A549 (cell line): ENCODE measurements around the gene DHX57.

ENCODE experiments used
- JUN ChIP-seq, 2 experiments: fragments of >200 bp; sonication (Bioruptor Twin); formaldehyde crosslinking; IDR thresholded peaks; 2 replicates in 1 of 2; 3 replicates in 1 of 2; pipeline ENCODE4 v1.6.1; 2016 to 2017
- POLR2AphosphoS2 ChIP-seq: conservative IDR thresholded peaks from 2 replicates; pipeline ENCODE4 v1.6.1; 2012; ENCODE audit warnings: low read length, improper control_type of control experiment, inconsistent platforms
- TF ChIP-seq, protein P1 (sequence below): fragments of >200 bp; sonication (Bioruptor Twin); formaldehyde crosslinking; IDR thresholded peaks from 3 replicates; pipeline ENCODE4 v1.5.1; 2016

DNA sequence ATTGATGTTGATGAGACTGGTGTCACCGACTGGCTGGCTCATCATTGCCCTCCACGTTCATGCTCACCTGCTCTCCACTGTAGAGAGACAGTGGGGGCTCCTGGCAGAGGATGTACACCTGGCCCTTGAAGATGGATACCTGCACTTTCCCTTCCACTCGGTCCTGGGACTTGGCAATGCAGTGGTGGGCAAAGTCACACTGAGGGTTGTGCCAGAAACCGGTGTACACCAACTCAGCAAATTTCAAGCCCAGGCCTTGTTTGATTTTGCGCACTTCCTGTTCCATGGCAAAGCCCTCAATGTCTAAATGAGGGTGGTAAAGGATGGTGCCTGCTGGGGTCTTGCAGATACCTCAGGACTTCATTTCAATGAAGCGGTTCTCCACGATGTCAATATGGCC lies 65.2 kb downstream of the DHX57 start:
- TF ChIP-seq, protein P1, sequence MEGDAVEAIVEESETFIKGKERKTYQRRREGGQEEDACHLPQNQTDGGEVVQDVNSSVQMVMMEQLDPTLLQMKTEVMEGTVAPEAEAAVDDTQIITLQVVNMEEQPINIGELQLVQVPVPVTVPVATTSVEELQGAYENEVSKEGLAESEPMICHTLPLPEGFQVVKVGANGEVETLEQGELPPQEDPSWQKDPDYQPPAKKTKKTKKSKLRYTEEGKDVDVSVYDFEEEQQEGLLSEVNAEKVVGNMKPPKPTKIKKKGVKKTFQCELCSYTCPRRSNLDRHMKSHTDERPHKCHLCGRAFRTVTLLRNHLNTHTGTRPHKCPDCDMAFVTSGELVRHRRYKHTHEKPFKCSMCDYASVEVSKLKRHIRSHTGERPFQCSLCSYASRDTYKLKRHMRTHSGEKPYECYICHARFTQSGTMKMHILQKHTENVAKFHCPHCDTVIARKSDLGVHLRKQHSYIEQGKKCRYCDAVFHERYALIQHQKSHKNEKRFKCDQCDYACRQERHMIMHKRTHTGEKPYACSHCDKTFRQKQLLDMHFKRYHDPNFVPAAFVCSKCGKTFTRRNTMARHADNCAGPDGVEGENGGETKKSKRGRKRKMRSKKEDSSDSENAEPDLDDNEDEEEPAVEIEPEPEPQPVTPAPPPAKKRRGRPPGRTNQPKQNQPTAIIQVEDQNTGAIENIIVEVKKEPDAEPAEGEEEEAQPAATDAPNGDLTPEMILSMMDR, result no peak
- TF ChIP-seq JUN (IDR thresholded peaks at IDR 0.05) (no peak), POLR2AphosphoS2 (no peak)
